Measurements from ENCODE around the gene SCNN1G.
A peak's percentile ranks its signal among the peaks of the same experiment; 100 is the strongest.
"Not testable (repeated sequence)": the region's sequence is repeated elsewhere in the genome, so short reads cannot be mapped to it uniquely, and the experiment has no call there.

Gene SCNN1G

DNA sequence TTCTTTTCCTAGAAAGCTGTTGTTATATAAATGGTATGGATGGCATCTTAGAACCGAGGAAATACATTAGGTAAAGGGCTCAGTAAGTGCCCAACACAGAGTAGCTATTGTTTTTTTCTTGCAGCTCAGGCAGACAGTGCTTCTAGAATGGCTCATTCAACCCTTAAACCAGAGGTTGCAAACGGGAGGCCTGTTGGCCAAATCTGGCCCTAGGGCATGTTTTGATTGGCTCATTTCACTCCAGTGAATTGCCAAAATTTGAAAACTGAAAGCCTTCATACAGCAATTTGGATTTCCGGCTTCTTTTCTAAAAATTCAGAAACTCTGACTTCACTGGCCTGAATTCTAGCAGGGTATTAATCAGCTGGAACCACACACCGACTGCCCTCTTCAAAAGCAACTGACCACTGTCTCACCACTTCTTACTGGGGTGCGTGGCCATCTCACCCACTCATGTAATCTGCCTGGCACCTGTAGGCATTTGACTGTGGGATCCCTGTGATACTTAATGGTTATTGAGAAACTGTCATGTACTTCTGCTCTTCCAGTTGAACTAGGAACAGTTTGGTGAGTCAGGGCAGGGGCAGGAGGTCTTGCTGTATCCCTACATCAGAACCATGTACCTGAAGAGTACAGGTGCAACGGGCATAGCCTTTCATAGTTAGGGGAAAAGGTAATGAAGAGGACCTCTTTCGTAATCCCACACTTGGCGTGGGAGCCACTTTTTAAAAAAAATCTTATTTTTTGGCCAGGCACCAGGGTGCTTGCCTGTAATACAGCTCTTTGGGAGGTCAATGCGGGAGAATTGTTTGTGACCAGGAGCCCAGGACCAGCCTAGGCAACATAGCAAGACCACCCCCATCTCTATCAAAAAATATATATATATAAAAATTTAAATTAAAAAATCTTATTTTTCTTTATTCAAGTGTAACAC, 66.0 kb downstream of the SCNN1G start:
- DNase-seq, result no peak
- Mint-ChIP-seq H3K27me3 (no peaks in the 10 kb centered on the region), H3K27ac (no peak overlapping the region), H3K4me3 (no peak overlapping the region), H3K4me1 (no peaks in the 10 kb centered on the region), H3K9me3 (peaks cover 0 to 16% of the 10 kb centered on the region in 2 donors)
- ATAC-seq, result no peak

DNA sequence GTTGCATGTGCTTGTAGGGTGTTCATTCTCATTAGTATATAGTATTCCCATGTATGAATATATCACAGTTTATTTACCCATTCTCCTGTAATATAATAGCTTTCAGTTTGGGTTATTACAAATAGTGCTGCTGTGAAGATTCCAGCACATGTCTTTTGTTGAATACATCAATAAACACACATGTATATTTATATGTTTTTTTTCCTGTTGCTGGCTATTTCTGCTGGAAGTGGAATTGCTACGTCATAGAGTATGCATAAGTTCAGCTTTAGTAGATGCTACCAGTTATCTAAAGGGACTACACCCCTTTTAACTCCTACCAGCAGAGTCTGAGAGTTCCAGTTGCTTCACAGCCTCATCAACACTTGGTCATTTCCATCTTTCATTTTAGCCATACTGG, 67.3 kb downstream of the SCNN1G start:
- DNase-seq (no peak), ATAC-seq (no peak)
- Mint-ChIP-seq H3K27me3 (no peaks in the 10 kb centered on the region), H3K4me1 (no peaks in the 10 kb centered on the region), H3K4me3 (no peak overlapping the region), H3K27ac (no peak overlapping the region), H3K9me3 (peaks cover 0 to 8% of the 10 kb centered on the region in 2 donors)

DNA sequence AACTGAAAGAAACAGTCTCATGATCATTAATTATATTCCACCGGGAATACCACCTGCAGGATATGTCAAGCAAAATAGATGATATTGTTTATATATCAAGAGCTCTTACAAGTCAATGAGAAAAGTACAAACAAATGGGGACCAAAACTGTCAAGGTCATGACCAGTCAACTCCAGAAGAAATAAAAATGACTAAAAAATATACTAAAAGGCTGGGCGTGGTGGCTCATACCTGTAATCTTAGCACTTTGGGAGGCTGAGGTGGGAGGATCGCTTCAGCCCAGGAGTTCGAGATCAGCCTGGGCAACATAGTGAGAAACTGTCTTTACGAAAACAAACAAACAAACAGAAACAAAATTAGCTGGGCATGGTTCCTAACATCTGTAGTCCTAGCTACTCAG, 69.8 kb downstream of the SCNN1G start:
- Mint-ChIP-seq H3K27ac (no peak overlapping the region), H3K27me3 (no peaks in the 10 kb centered on the region), H3K4me3 (no peak overlapping the region), H3K9me3 (peaks cover 0 to 8% of the 10 kb centered on the region in 2 donors), H3K4me1 (no peaks in the 10 kb centered on the region)
- DNase-seq (peak in 1 of 2 donors; percentile 35), ATAC-seq (peak; percentile 65)

DNA sequence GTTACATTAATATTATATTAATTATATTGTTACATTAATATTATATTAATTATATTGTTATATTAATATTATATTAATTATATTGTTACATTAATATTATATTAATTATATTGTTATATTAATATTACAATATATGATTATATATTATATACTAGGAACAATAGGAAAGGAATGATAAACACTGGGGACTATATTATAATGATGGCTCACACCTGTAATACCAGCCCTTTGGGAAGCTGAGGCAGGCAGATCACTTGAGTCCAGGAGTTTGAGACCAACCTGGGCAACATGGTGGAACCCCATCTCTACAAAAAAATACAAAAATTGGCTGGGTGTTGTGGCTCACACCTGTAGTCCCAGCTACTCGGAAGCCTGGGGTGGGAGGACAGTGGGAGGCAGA, 71.1 kb downstream of the SCNN1G start:
- H3K27me3 Mint-ChIP-seq, H3K9me3 Mint-ChIP-seq, ATAC-seq, H3K27ac Mint-ChIP-seq, H3K4me1 Mint-ChIP-seq, DNase-seq, H3K4me3 Mint-ChIP-seq: not testable (repeated sequence)

DNA sequence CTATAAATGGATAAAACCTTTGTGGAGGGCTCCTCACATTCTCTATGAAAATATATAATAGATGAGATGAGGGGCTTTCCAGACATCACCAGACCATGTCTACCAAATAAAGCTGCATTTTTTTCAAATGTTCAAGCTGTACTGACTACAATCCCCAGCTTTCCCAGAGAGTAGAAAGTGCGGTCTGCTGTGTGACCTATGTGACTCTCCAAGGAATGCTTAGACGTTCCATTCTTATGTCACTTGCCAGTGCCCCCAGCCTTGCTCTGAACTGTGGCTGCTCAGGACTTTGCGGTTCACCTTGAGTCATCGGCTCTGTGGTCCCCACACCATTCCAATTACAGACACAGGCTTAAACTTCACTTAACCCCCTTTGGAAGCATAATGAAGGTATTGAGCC, 71.8 kb downstream of the SCNN1G start:
- peaks cover 0 to 8% of the 10 kb centered on the region in 2 donors for H3K9me3 Mint-ChIP-seq
- no peaks in the 10 kb centered on the region for H3K27me3 Mint-ChIP-seq
- DNase-seq (peak in 1 of 2 donors; percentile 16), ATAC-seq (peak; percentile 74)
- H3K27ac Mint-ChIP-seq, result no peak overlapping the region
- H3K4me3 Mint-ChIP-seq, result no peak overlapping the region
- H3K4me1 Mint-ChIP-seq, result no peaks in the 10 kb centered on the region

DNA sequence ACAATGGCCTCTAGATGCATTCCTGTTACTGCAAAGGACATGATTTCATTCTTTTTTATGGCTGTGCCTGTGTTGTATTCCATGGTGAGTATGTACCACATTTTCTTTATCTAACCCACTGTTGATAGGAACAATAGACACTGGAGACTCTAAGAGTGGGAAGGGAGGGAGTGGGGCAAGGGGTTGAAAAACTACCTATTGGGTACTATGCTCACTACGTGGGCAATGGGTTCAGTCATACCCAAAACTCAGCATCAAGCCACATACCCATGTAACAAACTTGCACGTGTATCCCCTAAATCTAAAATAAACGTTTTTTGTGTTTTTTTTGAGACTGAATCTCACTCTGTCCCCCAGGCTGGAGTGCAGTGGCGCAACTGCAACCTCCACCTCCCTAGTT, 72.5 kb downstream of the SCNN1G start:
- no peaks in the 10 kb centered on the region for H3K4me1 Mint-ChIP-seq
- DNase-seq (no peak), ATAC-seq (peak; percentile 38)
- H3K9me3 Mint-ChIP-seq, result peaks cover 0 to 8% of the 10 kb centered on the region in 2 donors
- H3K4me3 Mint-ChIP-seq, result no peak overlapping the region
- H3K27me3 Mint-ChIP-seq, result peaks cover 6% of the 10 kb centered on the region
- H3K27ac Mint-ChIP-seq, result no peak overlapping the region

DNA sequence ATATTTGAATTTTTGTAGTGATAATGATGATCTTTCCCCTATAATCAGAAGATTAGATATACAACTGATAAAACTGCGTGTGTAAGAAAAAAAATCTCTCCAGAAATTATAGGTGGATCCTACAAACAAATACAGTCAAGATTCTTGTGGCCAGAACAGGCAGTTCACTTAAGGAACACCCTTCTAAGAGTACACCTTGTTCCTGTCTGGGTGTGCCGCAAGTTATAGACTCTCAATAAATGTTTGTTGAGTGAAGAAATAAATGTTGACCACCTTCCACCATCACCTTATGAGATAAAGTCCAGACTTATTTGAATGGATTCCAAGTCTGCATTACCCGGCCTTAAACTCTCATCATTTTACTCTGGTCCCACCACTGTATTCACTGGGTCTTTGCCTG, 73.9 kb downstream of the SCNN1G start:
- Mint-ChIP-seq H3K27ac (no peak overlapping the region), H3K4me3 (no peak overlapping the region), H3K9me3 (no peaks in the 10 kb centered on the region), H3K27me3 (peaks cover 8% of the 10 kb centered on the region), H3K4me1 (no peaks in the 10 kb centered on the region)
- ATAC-seq, result no peak
- DNase-seq, result no peak

DNA sequence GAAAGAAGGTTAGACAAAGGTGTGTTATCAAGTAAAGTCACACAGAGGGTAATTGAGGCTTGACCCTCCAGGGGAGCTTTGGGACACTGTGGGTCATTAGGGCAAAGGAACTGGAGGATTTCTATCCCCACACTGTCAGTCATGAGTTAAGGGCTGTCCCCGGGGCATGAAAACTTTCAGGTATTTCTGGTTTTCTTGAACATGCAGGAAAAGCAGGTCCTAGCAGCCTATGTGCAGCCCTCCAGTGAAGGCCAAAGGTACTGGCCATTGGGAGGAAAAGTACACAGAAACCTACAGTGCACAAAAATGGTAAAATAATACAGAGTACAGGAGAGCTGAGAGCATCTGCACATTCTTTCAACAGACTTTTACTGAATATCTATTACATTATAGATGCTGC, 75.1 kb downstream of the SCNN1G start:
- no peak for ATAC-seq
- no peak for DNase-seq
- no peak overlapping the region for H3K27ac Mint-ChIP-seq
- no peaks in the 10 kb centered on the region for H3K4me1 Mint-ChIP-seq
- no peaks in the 10 kb centered on the region for H3K9me3 Mint-ChIP-seq
- H3K27me3 Mint-ChIP-seq, result peaks cover 8% of the 10 kb centered on the region
- no peak overlapping the region for H3K4me3 Mint-ChIP-seq

DNA sequence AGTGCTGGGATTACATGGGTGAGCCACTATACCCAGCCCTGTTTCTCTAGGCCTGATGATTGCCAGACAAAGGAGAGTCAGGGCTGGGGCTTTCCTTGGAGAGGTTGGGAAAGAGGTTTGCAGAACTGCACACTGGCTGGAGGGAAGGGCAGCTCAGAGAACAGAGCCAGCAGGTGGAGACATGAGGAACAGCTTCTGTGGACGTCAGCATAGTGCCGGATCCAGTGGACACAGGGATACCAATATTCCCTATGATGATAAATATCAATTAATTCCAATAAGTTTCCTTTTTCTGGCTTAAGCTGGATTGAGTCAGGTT, 76.3 kb downstream of the SCNN1G start:
- no peaks in the 10 kb centered on the region for H3K9me3 Mint-ChIP-seq
- no peak overlapping the region for H3K4me3 Mint-ChIP-seq
- H3K27me3 Mint-ChIP-seq, result peaks cover 8% of the 10 kb centered on the region
- H3K4me1 Mint-ChIP-seq, result no peaks in the 10 kb centered on the region
- no peak for ATAC-seq
- no peak for DNase-seq
- H3K27ac Mint-ChIP-seq, result no peak overlapping the region
